Amygdala (tissue), 56 donors: ENCODE results near the gene PTPA.

ENCODE experiments used
- DNase-seq, 56 donors: peaks; one replicate each; lab custom pipeline; 2025; lab: John Stamatoyannopoulos, UW

Gene PTPA

DNA sequence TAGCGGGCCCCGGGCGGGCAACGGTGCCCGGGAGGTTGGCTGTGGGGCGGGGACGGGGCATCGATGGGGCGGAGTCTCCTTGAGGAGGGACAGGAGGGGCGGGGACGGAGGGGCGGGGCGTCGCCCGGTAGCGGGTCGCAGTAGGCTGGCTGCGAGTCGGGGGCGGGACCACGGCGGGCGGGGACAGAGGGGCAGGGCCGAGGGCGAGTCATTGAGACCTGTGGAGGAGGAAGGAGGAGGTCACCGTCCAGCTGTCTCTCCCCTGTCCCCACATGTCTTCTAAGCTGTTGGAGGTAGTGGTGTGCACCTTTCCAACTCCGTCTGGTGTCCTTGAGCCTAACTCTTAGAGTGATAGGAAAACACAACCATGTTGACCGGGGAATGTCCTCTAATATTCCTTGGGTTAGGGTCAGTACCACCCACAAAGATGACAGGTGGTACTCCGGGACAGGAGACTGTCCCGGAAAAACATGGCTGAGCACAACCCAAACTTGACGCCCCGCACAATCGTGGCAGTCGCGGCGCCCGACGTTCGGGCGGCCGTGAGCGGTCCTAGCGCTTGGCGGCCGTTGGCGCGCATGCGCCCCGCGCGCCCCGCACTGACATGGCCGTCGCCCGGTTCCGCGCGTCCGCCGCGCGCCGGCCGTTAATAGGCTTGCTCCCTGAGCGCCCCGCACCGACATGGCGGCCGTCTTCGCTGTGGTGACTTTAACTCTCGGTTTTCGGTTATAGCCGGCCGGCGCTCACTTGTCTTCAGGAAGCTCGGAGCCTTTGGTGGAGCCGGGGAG, at the start of gene PTPA, which contains the start of gene CRAT:
PTPA (plus strand) TSS at position 676 of the 788 bp plus-strand sequence. CDS start 186 bp downstream, outside the sequence.
CRAT (minus strand) TSS at position 54 of the 788 bp plus-strand sequence. CDS start 284 bp downstream, outside the sequence.
- DNase-seq, result peak; percentile 55 to 99 (median 94)

DNA sequence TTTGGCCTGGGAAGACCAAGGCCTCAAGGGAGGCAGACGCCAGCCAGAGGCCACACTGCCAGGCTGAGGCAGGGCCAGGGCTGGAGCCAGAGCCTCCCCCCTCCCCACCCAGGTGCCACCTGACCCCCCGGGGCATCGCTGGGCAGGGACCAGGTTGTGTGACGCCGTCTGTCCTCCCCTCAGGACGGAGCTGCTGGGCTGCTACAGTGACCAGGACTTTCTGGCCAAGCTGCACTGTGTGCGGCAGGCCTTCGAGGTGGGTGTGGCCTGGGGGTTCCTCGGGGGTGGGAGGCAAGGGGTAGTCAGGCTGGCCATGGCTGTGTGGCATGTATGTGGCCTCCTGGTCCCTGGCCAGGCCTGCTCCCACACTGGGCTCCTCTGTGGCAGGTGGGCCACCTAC, 48.2 kb upstream of the PTPA start:
- DNase-seq, result no peak

DNA sequence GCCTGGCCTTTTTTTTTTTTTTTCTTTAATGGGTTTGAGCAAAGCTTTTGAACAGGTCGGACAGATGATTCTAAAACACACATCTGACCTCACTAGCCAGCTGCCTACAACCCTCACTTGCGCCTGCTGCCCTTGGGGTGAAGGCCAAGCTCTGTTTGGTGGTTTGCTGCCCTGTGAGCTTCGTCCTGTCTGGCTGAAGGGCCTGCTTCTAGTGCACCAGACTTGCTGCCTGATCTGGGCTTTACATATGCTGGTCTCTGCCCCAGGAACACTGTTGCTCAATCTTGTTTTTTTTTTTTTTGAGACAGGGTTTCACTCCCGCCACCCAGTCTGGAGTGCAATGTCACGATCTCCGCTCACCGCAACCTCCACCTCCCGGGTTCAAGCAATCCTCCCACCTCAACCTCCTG, 46.7 kb upstream of the PTPA start:
- DNase-seq, result no peak

DNA sequence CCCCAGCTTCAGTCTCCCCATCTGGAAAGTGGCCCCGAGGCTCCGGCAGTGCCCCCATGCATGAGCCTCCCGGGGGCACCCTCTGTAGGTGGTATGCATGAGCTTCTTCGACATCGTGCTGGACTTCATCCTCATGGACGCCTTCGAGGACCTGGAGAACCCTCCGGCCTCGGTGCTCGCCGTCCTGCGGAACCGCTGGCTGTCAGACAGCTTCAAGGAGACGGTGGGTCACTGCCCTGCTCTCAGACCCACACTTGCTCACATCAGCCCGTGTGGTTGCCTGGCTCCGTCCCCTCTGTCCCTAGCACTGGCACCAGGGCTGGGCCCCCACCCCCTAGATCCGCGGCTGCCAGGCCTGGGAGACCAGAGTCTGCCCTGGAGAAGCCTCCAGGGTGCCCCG, 43.1 kb upstream of the PTPA start:
- no peak for DNase-seq

DNA sequence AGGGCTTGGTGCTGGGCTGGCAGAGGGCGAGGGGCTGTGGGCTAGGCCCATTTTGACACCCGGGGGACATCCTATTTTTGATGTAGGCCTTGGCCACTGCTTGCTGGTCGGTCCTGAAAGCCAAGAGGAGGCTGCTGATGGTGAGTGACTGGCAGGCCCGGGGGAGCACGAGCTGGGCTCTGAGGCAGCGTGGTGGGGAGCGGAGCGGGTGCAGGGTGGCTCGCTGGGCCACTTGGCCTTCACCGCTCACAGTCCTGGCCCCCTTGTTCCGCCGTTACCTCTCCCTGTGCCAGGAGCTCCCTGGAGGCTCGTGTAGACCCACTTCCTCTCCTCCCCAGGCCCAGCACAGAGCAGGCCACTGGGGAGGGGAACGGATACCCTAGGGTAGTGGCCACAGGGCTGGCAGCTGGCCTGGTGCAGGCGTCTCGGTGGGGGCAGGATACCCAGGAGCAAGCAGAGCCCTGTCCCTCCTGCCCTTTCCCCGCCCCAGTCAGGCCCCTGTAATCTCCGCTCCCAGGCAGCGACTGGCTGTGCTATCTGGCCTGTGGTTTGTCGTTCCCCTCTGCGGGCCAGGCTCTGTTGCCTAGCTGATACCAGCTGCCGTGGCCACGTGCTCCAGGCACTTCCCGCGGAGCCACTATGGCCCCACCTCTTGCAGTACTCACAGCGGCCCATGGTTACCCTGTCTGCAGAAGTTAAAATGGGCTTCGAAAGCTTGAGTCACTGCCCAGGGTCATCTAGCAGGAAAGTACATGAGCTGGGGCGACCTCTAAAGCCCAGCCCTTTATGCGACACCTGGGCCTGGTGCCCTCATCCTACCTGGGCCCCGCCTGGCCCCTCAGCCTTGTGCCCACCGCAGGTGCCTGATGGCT, 42.0 kb upstream of the PTPA start:
- peak in 40 of 56 donors; percentile 0 to 70 (median 24) for DNase-seq

DNA sequence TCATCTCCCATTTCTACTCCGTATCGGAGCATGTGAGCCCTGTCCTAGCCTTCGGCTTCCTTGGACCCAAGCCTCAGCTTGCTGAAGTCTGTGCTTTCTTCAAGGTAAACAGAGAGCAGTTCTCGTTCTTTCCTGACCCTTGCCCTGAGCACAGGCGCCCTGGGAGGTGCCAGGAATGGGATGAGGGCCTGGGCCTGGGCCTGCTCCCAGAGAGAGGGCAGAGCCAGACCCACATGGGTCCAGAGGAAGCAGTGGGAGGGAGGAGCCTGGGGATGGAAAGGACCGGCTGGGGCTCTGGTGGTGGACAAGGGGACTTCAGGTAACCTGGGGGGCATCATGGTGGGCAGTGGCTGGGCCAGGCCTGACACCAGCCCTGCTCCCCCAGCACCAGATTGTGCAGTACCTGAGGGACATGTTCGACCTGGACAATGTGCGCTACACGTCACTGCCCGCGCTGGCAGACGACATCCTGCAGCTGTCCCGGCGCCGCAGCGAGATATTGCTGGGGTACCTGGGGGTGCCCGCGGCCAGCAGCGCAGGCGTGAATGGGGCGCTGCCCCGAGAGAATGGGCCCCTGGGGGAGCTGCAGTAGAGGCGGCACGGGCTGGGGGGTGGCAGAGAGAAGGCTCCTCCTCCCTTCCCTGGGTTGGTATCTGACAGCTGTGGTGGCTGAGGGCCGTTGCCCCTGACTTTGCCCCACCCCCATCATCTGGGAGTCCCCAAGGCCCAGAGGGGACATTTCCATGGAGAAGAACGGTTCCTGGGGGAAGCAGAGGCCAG, 41.2 kb upstream of the PTPA start:
- DNase-seq, result peak in 1 of 56 donors; percentile 1

DNA sequence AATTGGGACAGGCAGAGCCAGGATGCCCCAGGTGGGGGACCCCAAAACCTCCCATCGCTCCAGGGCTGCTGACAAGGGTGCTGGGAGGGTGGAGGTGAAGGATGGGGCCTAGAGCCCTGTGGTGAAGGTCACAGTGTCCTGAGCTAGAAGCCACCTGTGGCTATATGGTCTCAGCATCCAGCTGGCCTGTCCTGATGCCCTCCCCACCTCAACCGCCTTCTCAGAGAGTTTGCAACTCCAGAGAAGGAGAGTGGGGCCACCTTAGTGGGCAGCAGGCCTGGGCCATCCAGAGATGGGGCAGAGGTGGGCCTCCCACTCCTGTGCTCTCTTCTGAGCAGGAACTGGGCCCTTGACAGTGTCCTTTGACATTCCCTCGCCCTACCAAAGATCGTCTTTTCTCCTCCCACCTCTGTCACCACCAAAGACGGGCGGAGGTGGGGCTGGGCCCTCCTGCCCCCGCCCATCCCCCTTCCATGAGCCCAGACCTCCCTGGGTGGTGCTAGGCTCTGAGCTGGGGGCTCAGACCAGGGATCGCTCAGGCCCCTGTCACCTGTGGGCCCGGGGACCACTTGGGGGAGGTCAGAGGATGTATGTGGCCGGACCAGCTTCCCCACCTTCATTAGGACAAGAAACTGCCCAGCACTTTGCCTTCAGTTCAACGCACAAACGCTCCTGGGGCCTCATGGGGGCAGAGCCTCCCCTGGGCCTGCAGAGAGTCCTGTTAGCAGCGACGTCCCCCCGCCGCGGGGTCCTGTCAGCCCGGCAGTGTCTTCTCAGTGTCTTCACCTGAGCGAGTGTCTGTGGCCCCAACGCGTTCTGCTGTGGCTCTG, 40.3 kb upstream of the PTPA start:
- DNase-seq, result no peak

DNA sequence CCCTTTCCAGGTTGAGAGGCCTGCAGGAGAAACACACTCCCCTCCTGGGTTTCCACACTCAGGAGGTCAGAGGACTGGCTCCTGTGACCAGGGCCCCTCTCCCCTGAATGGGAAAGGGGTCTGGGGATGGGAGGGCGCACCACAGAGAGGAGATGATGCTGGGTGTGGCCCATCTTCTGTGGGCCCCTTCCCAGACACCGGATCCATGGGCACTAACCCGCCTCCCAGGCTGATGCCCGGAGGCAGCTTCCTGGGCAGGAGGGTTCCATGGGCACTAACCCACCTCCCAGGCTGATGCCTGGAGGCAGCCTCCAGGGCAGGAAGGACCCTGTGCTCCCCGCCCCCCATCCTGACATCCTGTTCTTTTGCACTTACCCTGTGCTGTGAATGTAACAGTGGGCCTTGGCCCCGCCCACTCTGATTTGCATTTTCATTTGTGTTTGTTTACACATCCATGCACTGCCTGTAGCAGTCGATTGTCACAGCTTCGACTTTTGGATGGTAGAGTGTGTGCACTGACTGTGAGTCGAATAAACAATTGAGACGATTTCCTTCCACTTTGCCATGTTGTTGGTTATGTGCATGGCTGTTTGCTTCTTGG, 39.6 kb upstream of the PTPA start:
- peak in 3 of 56 donors; percentile 6 to 13 (median 12) for DNase-seq

DNA sequence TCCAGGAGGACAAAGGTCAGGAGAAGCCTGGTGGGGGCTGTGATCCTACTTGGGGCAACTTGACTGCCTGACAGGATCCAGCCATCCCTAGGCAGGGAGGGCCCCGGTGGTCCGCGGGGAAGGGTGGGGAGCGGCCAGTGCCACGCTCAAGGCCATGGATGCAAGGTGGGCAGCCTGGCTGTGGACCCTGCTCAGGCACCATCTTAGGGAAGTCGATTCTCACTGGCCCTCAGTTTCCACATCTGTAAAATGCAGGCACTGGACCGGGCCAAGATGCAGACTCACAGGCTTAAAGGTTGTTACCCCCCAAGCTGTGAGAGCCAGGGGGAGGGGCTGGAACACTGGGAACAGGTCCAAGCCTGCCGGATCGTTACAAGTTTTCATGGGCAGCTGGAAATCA, 39.0 kb upstream of the PTPA start:
- DNase-seq, result no peak

DNA sequence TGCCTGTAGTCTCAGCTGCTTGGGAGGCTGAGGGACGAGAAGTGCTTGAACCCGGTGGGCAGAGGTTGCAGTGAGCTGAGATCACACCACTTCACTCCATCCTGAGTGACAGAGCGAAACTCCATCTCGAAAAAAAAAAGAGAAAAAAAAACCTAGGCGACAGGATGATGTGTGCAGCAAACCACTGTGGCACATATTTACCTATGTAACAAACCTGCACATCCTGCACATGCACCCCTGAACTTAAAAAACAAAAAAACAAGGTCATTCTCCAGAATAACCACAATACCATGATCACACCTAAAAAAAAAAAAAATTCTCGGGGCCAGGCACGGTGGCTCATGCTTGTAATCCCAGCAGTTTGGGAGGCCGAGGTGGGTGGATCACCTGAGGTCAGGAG, 37.8 kb upstream of the PTPA start:
- DNase-seq, result no peak

DNA sequence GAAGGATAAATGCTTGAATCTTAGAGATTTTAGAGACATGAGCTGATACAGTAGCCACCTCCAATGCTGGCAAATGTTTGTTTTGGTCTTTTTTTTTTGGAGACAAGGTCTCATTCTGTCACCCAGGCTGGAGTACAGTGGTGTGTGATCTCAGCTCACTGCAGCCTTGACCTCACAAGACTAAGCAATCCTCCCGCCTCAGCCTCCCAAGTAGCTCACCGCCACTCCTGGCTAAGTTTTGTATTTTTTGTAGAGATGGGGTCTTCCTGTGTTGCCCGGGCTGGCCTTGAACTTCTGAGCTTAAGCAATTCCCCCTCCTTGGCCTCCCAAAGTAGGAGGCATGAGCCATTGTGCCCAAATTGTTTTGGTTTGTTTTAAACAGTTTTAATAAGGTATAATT, 37.1 kb upstream of the PTPA start:
- DNase-seq, result no peak

DNA sequence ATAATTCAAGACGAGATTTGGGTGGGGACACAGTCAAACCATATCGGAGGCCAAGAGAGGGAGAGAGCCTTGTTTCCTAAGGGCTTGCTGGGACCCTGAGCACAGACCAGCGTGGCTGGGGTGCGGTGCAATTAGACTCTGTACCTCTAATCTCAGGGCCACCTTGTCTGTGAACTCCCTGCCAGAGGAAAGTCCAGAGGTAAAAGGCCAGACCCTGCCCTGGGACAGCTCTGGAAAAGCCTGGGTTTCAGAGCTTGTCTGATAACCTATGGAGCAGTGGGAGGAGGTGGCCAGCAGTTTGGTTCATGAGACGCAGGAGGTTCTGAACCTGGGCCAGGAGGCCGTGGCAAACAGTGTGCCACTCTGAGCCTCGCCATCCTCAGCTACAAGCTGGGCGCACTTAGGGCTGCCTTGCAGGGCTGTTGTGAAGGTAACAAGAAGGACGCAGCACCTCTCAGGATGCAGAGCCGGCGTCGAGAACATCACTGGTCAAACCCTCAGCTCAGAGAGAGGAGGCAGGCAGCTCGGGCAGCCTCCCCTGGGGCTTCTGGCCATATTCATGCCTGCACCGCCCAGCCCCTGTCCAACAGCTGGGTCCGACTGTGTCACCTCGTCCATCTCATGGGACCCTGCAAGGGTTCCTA, 35.1 kb upstream of the PTPA start:
- DNase-seq, result no peak

DNA sequence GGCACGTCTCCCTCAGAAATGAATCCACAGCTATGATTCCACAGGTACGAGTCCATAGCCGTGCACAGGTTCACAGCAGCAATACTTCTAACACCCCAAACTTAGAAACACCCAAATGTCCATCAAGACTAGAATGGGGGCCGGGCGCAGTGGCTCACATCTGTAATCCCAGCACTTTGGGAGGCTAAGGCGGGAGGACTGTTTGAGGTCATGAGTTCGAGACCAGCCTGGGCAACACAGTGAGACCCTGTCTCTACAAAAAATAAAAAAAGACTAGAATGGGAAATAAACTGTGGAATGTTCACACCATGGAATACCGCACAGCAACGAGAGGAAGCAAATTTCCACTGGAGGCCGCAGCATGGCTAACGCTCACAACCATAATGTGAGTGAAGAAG, 34.6 kb upstream of the PTPA start:
- no peak for DNase-seq

DNA sequence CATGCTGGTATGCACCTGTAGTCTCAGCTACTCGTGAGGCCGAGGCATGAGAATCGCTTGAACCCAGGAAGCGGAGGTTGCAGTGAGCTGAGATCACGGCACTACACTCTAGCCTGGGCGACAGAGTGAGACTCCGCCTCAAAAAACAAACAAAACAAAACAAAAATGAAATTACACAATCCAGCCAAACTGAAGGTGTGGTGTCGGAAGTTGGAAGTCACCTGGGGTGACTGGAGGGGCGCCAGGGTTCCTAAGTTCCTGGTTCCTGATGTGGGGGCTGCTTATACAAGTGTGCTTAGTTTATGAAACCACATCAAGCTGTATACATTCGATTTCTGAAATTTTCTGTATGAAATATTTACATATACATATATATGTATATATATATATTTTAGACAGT, 34.0 kb upstream of the PTPA start:
- no peak for DNase-seq

DNA sequence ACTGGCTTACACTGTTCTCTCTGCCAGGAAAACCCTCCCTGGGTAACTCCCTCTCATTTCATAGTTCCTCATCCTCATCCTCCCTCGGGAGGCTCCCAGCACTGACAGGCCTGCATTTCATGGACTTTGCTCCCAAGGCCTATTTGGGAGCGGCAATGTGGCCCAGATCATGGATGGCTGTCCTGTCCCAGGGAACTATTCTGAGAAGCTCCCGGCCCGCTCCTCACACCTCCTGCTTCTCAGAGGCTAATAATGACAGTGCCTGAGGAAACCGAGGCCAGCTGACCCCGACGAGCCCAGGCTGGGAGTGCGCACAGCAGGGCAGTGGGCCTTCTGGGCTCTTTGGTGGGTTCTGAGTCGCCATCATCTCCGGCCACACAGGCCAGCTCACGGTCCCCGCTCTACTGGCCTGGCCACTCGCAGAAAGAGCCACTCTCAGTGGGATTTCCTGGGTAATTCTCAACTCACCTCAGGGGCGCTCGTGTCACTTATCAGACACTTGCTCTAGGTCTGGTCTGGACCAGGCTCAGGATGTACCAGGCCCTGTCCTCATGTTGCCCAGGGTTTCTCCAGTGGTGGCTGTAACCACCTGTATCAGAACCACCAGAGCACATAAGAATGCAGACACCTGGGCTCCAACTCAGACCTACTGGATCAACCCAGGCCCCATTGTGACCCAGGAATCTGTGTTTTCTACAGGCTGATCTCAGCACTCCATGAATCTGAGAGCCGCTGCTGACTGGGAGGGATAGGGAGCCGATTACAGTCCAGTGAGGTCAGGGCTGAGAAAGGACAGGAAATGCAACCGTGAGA, 32.3 kb upstream of the PTPA start:
- DNase-seq, result no peak

DNA sequence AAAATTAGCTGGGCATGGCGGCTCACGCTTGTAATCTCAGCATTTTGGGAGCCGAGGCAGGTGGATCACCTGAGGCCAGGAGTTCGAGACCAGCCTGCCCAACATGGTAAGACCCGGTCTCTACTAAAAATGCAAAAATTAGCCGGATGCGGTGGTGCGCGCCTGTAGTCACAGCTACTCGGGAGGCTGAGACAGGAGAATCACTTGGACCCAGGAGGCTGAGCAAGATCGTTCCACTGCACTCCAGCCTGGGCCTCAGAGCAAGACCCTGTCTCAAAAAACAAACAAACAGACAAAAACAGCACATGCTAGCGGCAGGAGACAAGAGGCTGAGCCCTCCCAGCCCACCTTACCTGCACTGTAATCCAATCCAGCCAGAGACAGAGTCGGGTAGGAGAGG, 31.4 kb upstream of the PTPA start:
- DNase-seq, result no peak

DNA sequence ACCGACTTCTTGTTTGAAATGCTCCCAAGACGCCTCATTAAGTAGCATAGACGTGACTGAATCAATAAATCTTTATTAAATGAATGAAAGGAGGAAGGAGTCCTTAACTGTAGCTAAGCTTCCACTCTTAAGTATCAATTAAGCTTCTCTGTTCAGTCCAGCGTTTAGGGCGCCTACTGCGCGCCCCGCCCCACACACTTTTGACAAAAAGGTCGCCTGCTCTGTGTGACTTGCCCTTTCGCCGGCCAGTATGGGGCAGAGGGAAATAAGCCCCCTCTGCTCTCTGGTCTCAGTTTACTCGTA, 31.0 kb upstream of the PTPA start:
- no peak for DNase-seq
